ENCODE data around the gene TTLL11.
"Not testable (repeated sequence)": the region's sequence is repeated elsewhere in the genome, so short reads cannot be mapped to it uniquely, and the experiment has no call there.

The TTLL11 gene

GRCh38 chr9:121802753-121803152 is 290.4 kb downstream of the TTLL11 start:
- no peak for DNase-seq

GRCh38 chr9:121801579-121801978 is 291.5 kb downstream of the TTLL11 start:
- DNase-seq, result no peak

- no peak for DNase-seq
Measured at GRCh38 chr9:121800376-121800775, 292.7 kb downstream of the TTLL11 start.

- DNase-seq, result no peak
Measured at GRCh38 chr9:121798941-121799340, 294.2 kb downstream of the TTLL11 start.

GRCh38 chr9:121797081-121797480 is 296.0 kb downstream of the TTLL11 start:
- DNase-seq, result no peak

- not testable (repeated sequence) for DNase-seq
Measured at GRCh38 chr9:121794334-121794733, 298.8 kb downstream of the TTLL11 start.

GRCh38 chr9:121792476-121792875 is 300.6 kb downstream of the TTLL11 start:
- DNase-seq, result not testable (repeated sequence)

- no peak for DNase-seq
Measured at GRCh38 chr9:121790841-121791240, 302.3 kb downstream of the TTLL11 start.

- no peak for DNase-seq
Measured at GRCh38 chr9:121788686-121789366, 304.3 kb downstream of the TTLL11 start.

- no peak for DNase-seq
Measured at GRCh38 chr9:121786998-121787422, 306.1 kb downstream of the TTLL11 start.

- DNase-seq, result no peak
Measured at GRCh38 chr9:121786543-121786948, 306.6 kb downstream of the TTLL11 start.

- no peak for DNase-seq
Measured at GRCh38 chr9:121785673-121786542, 307.2 kb downstream of the TTLL11 start.

GRCh38 chr9:121784731-121785411 is 308.2 kb downstream of the TTLL11 start:
- DNase-seq, result no peak

GRCh38 chr9:121783521-121784507 is 309.3 kb downstream of the TTLL11 start:
- no peak for DNase-seq

GRCh38 chr9:121783111-121783510 is 310.0 kb downstream of the TTLL11 start:
- no peak for DNase-seq

GRCh38 chr9:121782514-121783110 is 310.5 kb downstream of the TTLL11 start:
- no peak for DNase-seq

- no peak for DNase-seq
Measured at GRCh38 chr9:121781701-121782464, 311.2 kb downstream of the TTLL11 start.

- no peak for DNase-seq
Measured at GRCh38 chr9:121781145-121781548, 312.0 kb downstream of the TTLL11 start.

- no peak for DNase-seq
Measured at GRCh38 chr9:121780177-121781040, 312.7 kb downstream of the TTLL11 start.
